ENCODE results near the gene ETV7. TPM values are rescaled to one million over a fixed set of nuclear protein-coding genes. Genes with fewer than 3 reads are reported as not detected.

The ETV7 gene
- not detected for polyA plus RNA-seq (ENCODE audit: low read depth in 6 of 6)

DNA sequence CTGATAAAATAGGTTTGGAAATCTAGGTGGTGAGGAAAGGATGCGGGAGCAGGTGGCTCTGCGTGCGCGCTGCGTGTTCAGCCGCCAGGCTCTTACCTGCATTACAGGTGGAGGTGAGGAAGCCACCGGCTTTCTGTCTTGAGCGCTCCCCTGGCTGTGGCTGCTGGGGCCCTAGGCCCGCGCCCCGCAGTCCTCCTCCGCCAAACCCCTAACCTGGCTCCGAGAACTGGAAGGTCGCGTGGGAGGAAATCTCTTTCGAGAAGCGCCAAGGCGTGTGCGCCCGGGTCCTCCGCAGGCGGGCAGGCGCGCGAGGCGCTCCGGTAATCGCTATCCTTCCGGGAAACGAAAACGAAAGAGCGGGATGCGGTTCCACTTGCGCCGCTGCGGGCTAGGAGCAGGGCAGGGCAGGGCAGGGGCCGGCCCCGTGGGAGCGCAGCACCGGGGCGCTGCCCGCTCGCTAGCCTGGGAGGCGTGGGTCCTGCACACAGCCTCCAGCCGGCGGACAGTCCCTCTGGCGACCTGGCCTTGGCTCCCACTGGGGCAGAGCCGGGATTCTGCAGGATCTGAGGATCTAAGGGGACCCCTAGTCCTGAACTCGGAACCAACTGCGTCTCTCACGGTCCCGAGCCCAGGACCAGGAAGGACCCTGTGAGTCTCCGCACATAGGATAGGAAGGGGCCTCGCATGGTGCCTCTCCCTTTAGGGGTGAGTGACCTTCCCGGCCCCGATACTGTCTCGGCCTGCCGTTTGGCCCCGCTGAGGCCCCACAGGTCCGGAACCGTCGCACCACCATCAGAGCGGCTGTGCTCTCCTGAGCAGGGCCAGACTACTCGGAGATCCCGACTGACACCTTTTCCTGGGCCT, at the start of gene ETV7:
TSS of gene ETV7 (minus strand) at position 230 of the 864 bp plus-strand sequence. CDS start at position 102, 128 bp downstream.
- DNase-seq = peak; percentile 3
- peaks cover 29 to 52% (median 30%) of the 10 kb centered on the region in 3 donors for H3K27me3 Mint-ChIP-seq
- peaks cover 15 to 29% (median 17%) of the 10 kb centered on the region in 3 donors for H3K4me1 Mint-ChIP-seq
- ATAC-seq (ENCODE audit: low read depth in 2 of 2) = peak; percentile 58 to 61
- peak within 1 kb of the TSS; percentile 84 to 96 (median 90) for H3K4me3 Mint-ChIP-seq
- H3K9me3 Mint-ChIP-seq = no peaks in the 10 kb centered on the region
- H3K36me3 Mint-ChIP-seq = peaks cover 0 to 8% of the 10 kb centered on the region in 2 donors
- peak within 1 kb of the TSS in 4 of 6 donors; percentile 5 to 69 (median 38) for H3K27ac Mint-ChIP-seq

DNA sequence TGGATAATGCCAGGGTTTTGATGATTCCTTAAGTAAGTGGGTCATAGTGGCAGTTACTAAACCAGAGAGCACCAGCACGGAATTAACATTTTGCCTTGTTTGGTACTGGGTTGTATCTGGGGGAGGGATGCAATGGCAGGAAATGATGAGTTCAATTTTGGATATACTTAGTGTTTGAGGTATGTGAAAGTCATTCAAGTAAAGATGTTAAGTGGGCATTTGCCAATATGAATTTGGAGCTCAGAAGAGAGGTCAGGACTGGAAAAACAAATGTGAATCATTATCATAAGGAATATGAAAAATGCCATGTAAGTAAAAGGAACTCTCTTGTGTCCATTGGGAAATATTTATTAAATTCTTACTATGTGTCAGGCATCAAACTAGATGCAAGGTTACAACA, 49.0 kb upstream of the ETV7 start:
- H3K27ac Mint-ChIP-seq = no peak overlapping the region
- H3K9me3 Mint-ChIP-seq = no peaks in the 10 kb centered on the region
- peaks cover 3 to 7% (median 3%) of the 10 kb centered on the region in 3 donors for H3K4me1 Mint-ChIP-seq
- no peak for DNase-seq
- H3K4me3 Mint-ChIP-seq = no peak overlapping the region
- no peaks in the 10 kb centered on the region for H3K27me3 Mint-ChIP-seq
- ATAC-seq (ENCODE audit: low read depth in 2 of 2) = no peak
- no peaks in the 10 kb centered on the region for H3K36me3 Mint-ChIP-seq

DNA sequence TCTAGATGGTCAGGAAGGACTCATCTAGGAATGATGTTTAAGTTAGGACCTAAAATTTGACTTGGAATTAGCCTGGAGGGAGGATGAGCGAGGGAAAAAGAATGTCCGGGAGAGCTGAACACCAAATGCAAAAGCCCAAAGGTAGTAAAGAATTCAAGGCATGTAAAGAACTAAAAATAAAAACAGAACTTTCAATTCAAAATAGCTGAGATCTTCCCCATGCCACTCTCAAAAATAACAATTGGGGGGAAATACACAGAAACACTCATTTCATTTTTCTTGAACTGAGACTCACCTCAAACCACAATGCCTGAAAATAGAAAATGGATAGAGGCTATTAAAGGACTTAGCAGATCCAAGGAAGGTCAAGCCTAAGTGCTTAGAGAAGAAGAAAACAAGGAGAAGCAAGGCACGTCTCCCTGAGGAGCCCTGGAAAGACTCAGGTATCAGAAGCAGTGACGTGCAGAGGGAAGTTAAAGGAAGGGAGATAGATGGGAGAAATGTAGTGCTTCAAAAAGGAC, 44.7 kb upstream of the ETV7 start:
- no peaks in the 10 kb centered on the region for H3K9me3 Mint-ChIP-seq
- H3K36me3 Mint-ChIP-seq = no peaks in the 10 kb centered on the region
- ATAC-seq (ENCODE audit: low read depth in 2 of 2) = no peak
- no peaks in the 10 kb centered on the region for H3K27me3 Mint-ChIP-seq
- H3K4me1 Mint-ChIP-seq = no peaks in the 10 kb centered on the region
- H3K27ac Mint-ChIP-seq = peak overlapping the region in 1 of 6 donors; percentile 10
- no peak overlapping the region for H3K4me3 Mint-ChIP-seq
- no peak for DNase-seq

DNA sequence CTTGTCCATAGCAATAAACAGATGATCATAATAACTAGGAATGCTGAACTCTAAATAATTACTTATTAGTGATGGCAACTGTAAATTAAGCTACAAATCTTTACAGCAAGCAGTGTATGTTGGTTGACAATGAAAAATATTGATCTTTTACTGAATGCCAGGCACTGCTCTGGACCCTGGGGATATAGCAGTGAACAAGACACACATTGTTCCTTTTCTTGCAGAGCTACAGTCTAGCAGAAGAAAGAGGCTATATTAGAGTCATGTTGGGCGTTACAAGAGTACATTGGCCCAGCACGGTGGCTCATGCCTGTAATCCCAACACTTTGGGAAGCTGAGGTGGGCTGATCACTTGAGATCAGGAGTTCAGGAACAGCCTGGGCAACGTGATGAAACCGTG, 43.7 kb upstream of the ETV7 start:
- no peaks in the 10 kb centered on the region for H3K9me3 Mint-ChIP-seq
- no peaks in the 10 kb centered on the region for H3K27me3 Mint-ChIP-seq
- no peaks in the 10 kb centered on the region for H3K36me3 Mint-ChIP-seq
- ATAC-seq (ENCODE audit: low read depth in 2 of 2) = no peak
- DNase-seq = no peak
- peak overlapping the region in 1 of 6 donors; percentile 59 for H3K27ac Mint-ChIP-seq
- no peak overlapping the region for H3K4me3 Mint-ChIP-seq
- H3K4me1 Mint-ChIP-seq = no peaks in the 10 kb centered on the region

DNA sequence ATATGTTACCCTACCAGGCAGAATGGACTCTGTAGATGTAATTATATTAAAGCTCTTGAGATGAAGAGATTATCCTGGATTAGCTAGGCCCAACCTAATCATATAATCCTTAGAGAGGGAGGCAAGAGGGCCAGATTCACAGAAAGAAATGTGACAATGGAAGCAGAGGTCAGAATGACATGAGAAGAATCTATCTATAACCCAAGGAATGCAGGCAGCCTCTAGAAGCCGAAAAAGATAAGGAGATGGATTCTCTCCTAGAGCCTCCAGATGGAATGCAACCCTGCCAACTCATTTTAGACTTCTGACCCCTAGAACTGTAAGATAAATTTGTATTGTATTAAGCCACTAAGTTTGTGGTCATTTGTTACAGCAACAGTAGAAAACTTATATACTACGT, 42.9 kb upstream of the ETV7 start:
- H3K9me3 Mint-ChIP-seq = no peaks in the 10 kb centered on the region
- H3K27ac Mint-ChIP-seq = no peak overlapping the region
- no peaks in the 10 kb centered on the region for H3K27me3 Mint-ChIP-seq
- H3K36me3 Mint-ChIP-seq = no peaks in the 10 kb centered on the region
- no peak overlapping the region for H3K4me3 Mint-ChIP-seq
- no peaks in the 10 kb centered on the region for H3K4me1 Mint-ChIP-seq
- no peak for DNase-seq
- ATAC-seq (ENCODE audit: low read depth in 2 of 2) = no peak

DNA sequence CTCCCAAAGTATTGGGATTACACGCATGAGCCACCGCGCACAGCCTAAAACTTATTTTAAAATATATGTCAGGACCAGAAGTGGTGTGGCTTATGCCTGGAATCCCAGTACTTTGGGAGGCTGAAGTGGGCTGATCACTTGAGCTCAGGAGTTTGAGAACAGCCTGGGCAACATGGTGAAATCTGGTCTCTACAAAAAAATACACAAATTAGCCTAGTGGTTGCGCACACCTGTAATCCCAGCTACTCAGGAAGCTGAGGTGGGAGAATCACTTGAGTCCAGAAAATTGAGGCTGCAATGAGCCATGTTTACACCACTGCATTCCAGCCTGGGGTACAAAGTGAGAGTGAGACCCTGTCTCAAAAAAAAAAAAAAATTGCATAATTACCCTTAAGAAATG, 41.4 kb upstream of the ETV7 start:
- ATAC-seq (ENCODE audit: low read depth in 2 of 2) = no peak
- H3K27me3 Mint-ChIP-seq = no peaks in the 10 kb centered on the region
- no peaks in the 10 kb centered on the region for H3K9me3 Mint-ChIP-seq
- no peak overlapping the region for H3K4me3 Mint-ChIP-seq
- H3K27ac Mint-ChIP-seq = no peak overlapping the region
- DNase-seq = no peak
- no peaks in the 10 kb centered on the region for H3K36me3 Mint-ChIP-seq
- H3K4me1 Mint-ChIP-seq = peaks cover under 1 to 3% (median 1%) of the 10 kb centered on the region in 3 donors

DNA sequence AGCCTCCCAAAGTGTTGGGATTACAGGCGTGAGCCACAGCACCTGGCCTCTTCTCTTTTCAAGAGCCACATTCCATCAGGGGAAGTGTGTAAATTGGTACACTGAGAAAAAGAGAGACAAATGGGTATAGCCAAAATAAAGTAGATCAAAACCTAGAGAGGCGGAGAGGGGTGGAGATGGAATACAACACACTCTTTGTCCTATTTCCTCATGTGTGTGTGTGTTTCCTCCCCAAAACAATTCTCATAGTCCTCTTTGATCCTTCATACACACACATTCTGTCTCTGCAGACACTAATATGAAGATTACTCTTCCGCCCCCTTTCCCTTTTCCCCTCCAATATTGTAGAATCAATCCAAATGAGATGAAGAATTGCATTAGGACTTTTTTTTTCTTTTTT, 39.2 kb upstream of the ETV7 start:
- no peak for ATAC-seq (ENCODE audit: low read depth in 2 of 2)
- Mint-ChIP-seq H3K36me3 (no peaks in the 10 kb centered on the region), H3K27me3 (no peaks in the 10 kb centered on the region), H3K4me1 (peaks cover 13 to 19% (median 15%) of the 10 kb centered on the region in 3 donors), H3K27ac (no peak overlapping the region), H3K9me3 (no peaks in the 10 kb centered on the region), H3K4me3 (peak overlapping the region in 1 of 8 donors; percentile 7)
- DNase-seq = no peak

DNA sequence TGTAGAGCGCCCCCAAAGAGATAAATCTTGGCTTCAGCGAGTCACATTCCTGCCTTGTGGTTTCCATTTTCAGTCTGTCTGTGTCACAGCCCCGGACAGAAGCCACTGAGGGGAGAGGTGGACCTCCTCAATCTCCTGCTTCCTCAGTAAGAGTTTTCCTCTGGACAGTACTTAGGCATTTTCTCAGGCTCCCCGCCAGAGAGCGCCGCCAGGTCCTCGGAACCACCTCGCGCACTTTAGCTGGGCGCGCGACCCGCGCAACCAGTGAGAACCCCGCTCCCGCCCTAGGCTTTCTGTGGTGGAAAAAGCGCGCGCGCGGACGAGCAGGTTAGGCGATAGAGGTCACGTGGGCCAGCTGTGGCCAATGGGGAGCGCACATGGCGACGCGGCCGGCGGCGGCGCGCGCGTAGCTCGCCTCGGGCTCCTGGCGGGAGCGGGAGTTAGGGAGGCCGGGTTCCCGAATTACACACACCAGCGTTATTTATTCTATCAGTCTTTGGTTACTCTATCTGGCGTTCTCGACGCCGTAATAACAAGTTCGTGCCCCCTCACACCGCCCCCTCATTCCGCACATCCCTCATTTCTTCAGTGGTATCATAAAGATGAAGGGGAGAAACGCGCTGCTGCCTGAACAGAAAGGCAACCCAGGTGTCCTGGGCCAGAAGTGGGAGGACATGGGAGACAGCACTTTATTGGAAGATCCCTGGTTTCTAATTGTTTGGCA, 35.8 kb upstream of the ETV7 start:
- no peaks in the 10 kb centered on the region for H3K36me3 Mint-ChIP-seq
- peak overlapping the region; percentile 90 to 97 (median 94) for H3K4me3 Mint-ChIP-seq
- H3K9me3 Mint-ChIP-seq = no peaks in the 10 kb centered on the region
- ATAC-seq (ENCODE audit: low read depth in 2 of 2) (peak; percentile 97 to 99), DNase-seq (peak; percentile 96)
- H3K27ac Mint-ChIP-seq = peak overlapping the region; percentile 74 to 96 (median 94)
- peaks cover 13 to 19% (median 15%) of the 10 kb centered on the region in 3 donors for H3K4me1 Mint-ChIP-seq
- H3K27me3 Mint-ChIP-seq = no peaks in the 10 kb centered on the region

DNA sequence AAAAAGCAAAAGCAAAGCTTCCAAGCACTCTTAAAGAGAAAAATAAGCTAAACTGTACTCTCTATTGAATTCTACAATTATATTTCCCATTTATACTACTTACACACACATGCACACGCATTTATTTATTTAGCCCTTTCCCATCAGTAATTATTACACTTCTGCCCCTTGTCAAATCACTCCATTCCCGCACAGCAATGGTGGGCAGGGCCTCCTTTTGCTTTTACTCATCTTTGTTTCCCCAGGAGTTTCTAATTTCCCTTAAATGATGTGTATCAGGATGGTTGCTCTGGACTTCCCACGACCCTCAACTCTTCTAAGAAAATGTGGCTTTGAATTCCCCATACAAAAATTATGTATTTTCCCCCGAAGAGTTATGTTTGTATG, 35.2 kb upstream of the ETV7 start:
- DNase-seq (no peak), ATAC-seq (ENCODE audit: low read depth in 2 of 2) (no peak)
- H3K9me3 Mint-ChIP-seq = no peaks in the 10 kb centered on the region

DNA sequence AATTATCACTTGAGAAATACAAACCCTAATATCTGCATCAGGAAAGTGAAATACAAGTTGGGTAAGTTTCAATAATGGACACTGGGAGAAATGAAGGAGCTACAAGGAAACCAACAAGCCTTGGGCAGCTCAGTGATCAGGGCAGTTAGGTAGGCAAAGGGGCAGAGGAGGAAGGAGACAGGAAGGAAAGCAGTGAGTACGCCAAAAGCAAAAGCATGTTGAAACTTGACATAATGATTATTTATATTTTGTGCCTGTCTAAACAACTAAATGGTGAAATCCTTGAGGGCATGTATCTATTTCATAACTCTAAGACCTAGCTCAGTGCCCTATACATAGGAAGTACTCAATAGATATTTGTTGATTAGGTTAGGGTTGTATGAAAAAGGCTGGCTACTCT, 31.8 kb upstream of the ETV7 start:
- DNase-seq = no peak
- H3K27me3 Mint-ChIP-seq = peaks cover 0 to 6% (median 4%) of the 10 kb centered on the region in 3 donors
- no peaks in the 10 kb centered on the region for H3K9me3 Mint-ChIP-seq
- H3K4me3 Mint-ChIP-seq = no peak overlapping the region
- H3K4me1 Mint-ChIP-seq = peaks cover 13 to 19% (median 15%) of the 10 kb centered on the region in 3 donors
- ATAC-seq (ENCODE audit: low read depth in 2 of 2) = no peak
- no peak overlapping the region for H3K27ac Mint-ChIP-seq
- no peaks in the 10 kb centered on the region for H3K36me3 Mint-ChIP-seq

More for the DNA sequence above, 35.2 kb upstream of the ETV7 start:
- Mint-ChIP-seq H3K27me3 (no peaks in the 10 kb centered on the region), H3K4me3 (peak overlapping the region; percentile 90 to 97 (median 94)), H3K36me3 (no peaks in the 10 kb centered on the region), H3K4me1 (peaks cover 13 to 19% (median 15%) of the 10 kb centered on the region in 3 donors), H3K27ac (peak overlapping the region; percentile 74 to 96 (median 94))

DNA sequence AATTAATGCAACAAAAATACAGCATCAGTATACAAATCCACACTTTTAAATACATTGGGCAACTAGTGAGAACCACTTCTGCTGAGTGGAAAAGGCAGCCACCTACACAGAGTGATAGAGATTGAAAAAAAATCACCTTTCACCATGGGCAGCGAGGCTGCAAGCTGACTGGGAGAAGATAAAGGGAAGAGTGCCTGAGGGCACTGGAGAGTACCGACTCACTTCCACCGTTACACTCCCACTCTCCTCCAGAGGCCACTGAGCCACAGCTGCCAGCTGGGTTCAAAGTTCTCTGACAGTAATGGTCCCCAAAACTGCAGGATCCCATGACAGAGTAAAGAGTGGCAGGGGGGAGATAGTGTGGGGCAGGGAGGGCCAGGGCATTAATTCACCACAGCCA, 31.1 kb upstream of the ETV7 start:
- peaks cover 0 to 2% (median 0%) of the 10 kb centered on the region in 7 donors for H3K9me3 Mint-ChIP-seq
- ATAC-seq (ENCODE audit: low read depth in 2 of 2) (no peak), DNase-seq (no peak)
- peaks cover 9 to 13% (median 11%) of the 10 kb centered on the region in 3 donors for H3K4me1 Mint-ChIP-seq
- H3K36me3 Mint-ChIP-seq = no peaks in the 10 kb centered on the region
- no peak overlapping the region for H3K27ac Mint-ChIP-seq
- peaks cover 0 to 6% (median 4%) of the 10 kb centered on the region in 3 donors for H3K27me3 Mint-ChIP-seq
- no peak overlapping the region for H3K4me3 Mint-ChIP-seq

DNA sequence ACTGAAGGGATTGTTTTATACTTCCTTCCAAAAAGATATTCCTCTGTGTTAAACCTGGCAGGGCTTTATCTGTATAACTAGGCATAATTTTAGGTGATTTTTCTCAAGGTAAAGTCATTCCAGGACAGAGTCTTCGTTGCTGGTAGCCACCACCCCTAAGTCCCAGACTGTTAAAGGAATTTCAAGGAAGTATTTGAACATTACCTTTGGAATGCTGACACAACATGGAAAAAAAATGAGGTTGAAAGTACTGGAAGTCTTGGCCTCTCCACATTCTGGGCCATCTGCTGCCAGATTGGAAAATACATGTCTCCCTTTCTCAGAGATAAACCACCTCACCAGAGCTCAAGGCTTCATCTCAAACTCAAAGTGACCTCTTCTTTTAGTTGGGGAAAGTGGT, 27.0 kb upstream of the ETV7 start:
- Mint-ChIP-seq H3K4me1 (no peaks in the 10 kb centered on the region), H3K27ac (no peak overlapping the region), H3K9me3 (peaks cover 2 to 12% (median 10%) of the 10 kb centered on the region in 7 donors), H3K36me3 (peaks cover 0 to 8% of the 10 kb centered on the region in 2 donors), H3K27me3 (peaks cover 4 to 22% (median 15%) of the 10 kb centered on the region in 3 donors), H3K4me3 (no peak overlapping the region)
- DNase-seq (no peak), ATAC-seq (ENCODE audit: low read depth in 2 of 2) (no peak)

Data from naive B cell (primary cell).